HUES6 (cell line): Measurements from ENCODE around the gene LHPP.

ENCODE experiments used
- H3K27ac ChIP-seq: 2 replicates; pipeline ENCODE4 v1.7.0; 2013; ENCODE audit warnings: low read depth, mild to moderate bottlenecking, low read length, inconsistent platforms
- H3K27me3 ChIP-seq: 2 replicates; pipeline ENCODE4 v1.6.1; 2013; ENCODE audit warnings: low read length; ENCODE audit not compliant: control insufficient read depth, insufficient read depth
- H3K36me3 ChIP-seq: 2 replicates; pipeline ENCODE4 v1.6.1; 2013; ENCODE audit warnings: low read length; ENCODE audit not compliant: control insufficient read depth, insufficient read depth
- H3K4me1 ChIP-seq: 2 replicates; pipeline ENCODE4 v1.6.1; 2013; ENCODE audit warnings: low read length; ENCODE audit not compliant: control insufficient read depth, insufficient read depth
- H3K4me3 ChIP-seq: 2 replicates; pipeline ENCODE4 v1.5.1; 2013; ENCODE audit warnings: low read depth, low read length
- H3K9ac ChIP-seq: one replicate; pipeline ENCODE4 v1.6.1; 2013; ENCODE audit warnings: mild to moderate bottlenecking, low read length
- H3K9me3 ChIP-seq: 2 replicates; pipeline ENCODE4 v1.6.1; 2013; ENCODE audit warnings: low read depth, low read length; ENCODE audit not compliant: control insufficient read depth, insufficient read depth

LHPP gene

GRCh38 chr10:124533266-124533665, 71.6 kb downstream of the LHPP start:
- H3K4me3 ChIP-seq = no peak overlapping the region
- no peak overlapping the region for H3K27ac ChIP-seq
- peaks cover 24% of the 10 kb centered on the region for H3K4me1 ChIP-seq
- no peak overlapping the region for H3K9ac ChIP-seq
- H3K27me3 ChIP-seq = no peaks in the 10 kb centered on the region
- H3K36me3 ChIP-seq = no peaks in the 10 kb centered on the region
- no peaks in the 10 kb centered on the region for H3K9me3 ChIP-seq

GRCh38 chr10:124534231-124534798, 72.7 kb downstream of the LHPP start:
- Histone ChIP-seq H3K9me3 (no peaks in the 10 kb centered on the region), H3K36me3 (no peaks in the 10 kb centered on the region), H3K27me3 (no peaks in the 10 kb centered on the region), H3K4me3 (no peak overlapping the region), H3K4me1 (peaks cover 24% of the 10 kb centered on the region), H3K9ac (no peak overlapping the region), H3K27ac (no peak overlapping the region)

GRCh38 chr10:124534826-124535601, 73.4 kb downstream of the LHPP start:
- H3K27ac ChIP-seq = no peak overlapping the region

GRCh38 chr10:124535731-124536495, 74.3 kb downstream of the LHPP start:
- Histone ChIP-seq H3K4me3 (no peak overlapping the region), H3K27me3 (no peaks in the 10 kb centered on the region), H3K4me1 (peaks cover 25% of the 10 kb centered on the region), H3K36me3 (no peaks in the 10 kb centered on the region), H3K27ac (peak overlapping the region; percentile 34; the same call in 1 of the 2 replicates), H3K9ac (no peak overlapping the region), H3K9me3 (no peaks in the 10 kb centered on the region)

More at GRCh38 chr10:124534826-124535601, 73.4 kb downstream of the LHPP start:
- no peak overlapping the region for H3K9ac ChIP-seq
- H3K27me3 ChIP-seq = no peaks in the 10 kb centered on the region
- peaks cover 24% of the 10 kb centered on the region for H3K4me1 ChIP-seq
- H3K36me3 ChIP-seq = no peaks in the 10 kb centered on the region
- H3K4me3 ChIP-seq = no peak overlapping the region
- no peaks in the 10 kb centered on the region for H3K9me3 ChIP-seq

- Histone ChIP-seq H3K4me1 (peaks cover 25% of the 10 kb centered on the region), H3K36me3 (no peaks in the 10 kb centered on the region), H3K9me3 (no peaks in the 10 kb centered on the region), H3K27me3 (no peaks in the 10 kb centered on the region), H3K9ac (no peak overlapping the region), H3K4me3 (no peak overlapping the region), H3K27ac (no peak overlapping the region)
These were observed 75.0 kb downstream of the LHPP start for GRCh38 chr10:124536496-124537050.

- no peak overlapping the region for H3K9ac ChIP-seq
- H3K36me3 ChIP-seq = no peaks in the 10 kb centered on the region
These were observed 75.6 kb downstream of the LHPP start for GRCh38 chr10:124537166-124537725.

GRCh38 chr10:124537891-124538290, 76.3 kb downstream of the LHPP start:
- Histone ChIP-seq H3K4me1 (peaks cover 22% of the 10 kb centered on the region), H3K27ac (no peak overlapping the region), H3K36me3 (no peaks in the 10 kb centered on the region), H3K9me3 (no peaks in the 10 kb centered on the region), H3K9ac (no peak overlapping the region), H3K27me3 (no peaks in the 10 kb centered on the region), H3K4me3 (no peak overlapping the region)

More at GRCh38 chr10:124537166-124537725, 75.6 kb downstream of the LHPP start:
- H3K4me1 ChIP-seq = peaks cover 24% of the 10 kb centered on the region
- no peak overlapping the region for H3K4me3 ChIP-seq
- no peaks in the 10 kb centered on the region for H3K9me3 ChIP-seq
- no peaks in the 10 kb centered on the region for H3K27me3 ChIP-seq
- H3K27ac ChIP-seq = no peak overlapping the region

- Histone ChIP-seq H3K27ac (no peak overlapping the region), H3K4me3 (no peak overlapping the region), H3K9ac (no peak overlapping the region), H3K36me3 (no peaks in the 10 kb centered on the region), H3K27me3 (no peaks in the 10 kb centered on the region), H3K4me1 (peaks cover 18% of the 10 kb centered on the region), H3K9me3 (no peaks in the 10 kb centered on the region)
These were observed 77.1 kb downstream of the LHPP start for GRCh38 chr10:124538706-124539105.

- no peaks in the 10 kb centered on the region for H3K36me3 ChIP-seq
- H3K27me3 ChIP-seq = no peaks in the 10 kb centered on the region
- H3K27ac ChIP-seq = no peak overlapping the region
- H3K4me3 ChIP-seq = no peak overlapping the region
- no peak overlapping the region for H3K9ac ChIP-seq
- H3K4me1 ChIP-seq = peaks cover 15% of the 10 kb centered on the region
- no peaks in the 10 kb centered on the region for H3K9me3 ChIP-seq
These were observed 78.5 kb downstream of the LHPP start for GRCh38 chr10:124539935-124540641.

- Histone ChIP-seq H3K4me3 (no peak overlapping the region), H3K4me1 (peaks cover 6% of the 10 kb centered on the region), H3K9me3 (no peaks in the 10 kb centered on the region), H3K27ac (no peak overlapping the region), H3K36me3 (no peaks in the 10 kb centered on the region), H3K27me3 (no peaks in the 10 kb centered on the region), H3K9ac (no peak overlapping the region)
These were observed 79.7 kb downstream of the LHPP start for GRCh38 chr10:124541076-124541903.
